GM12874 (cell line): Measurements from ENCODE around the gene PADI1.

ENCODE experiments used
- CTCF ChIP-seq: IDR thresholded peaks from 2 replicates; pipeline ENCODE4 v1.5.1; 2011; ENCODE audit warnings: low read depth, mild to moderate bottlenecking, control low read depth, low read length, moderate library complexity; ENCODE audit not compliant: insufficient read depth

Gene PADI1

GRCh38 chr1:17214876-17215544 is 10.1 kb downstream of the PADI1 start:
- no peak for TF ChIP-seq CTCF

- TF ChIP-seq CTCF: no peak
Measured at GRCh38 chr1:17215545-17215890, 10.6 kb downstream of the PADI1 start.

GRCh38 chr1:17216078-17216477 is 11.2 kb downstream of the PADI1 start:
- no peak for TF ChIP-seq CTCF

GRCh38 chr1:17217607-17218006 is 12.7 kb downstream of the PADI1 start:
- no peak for TF ChIP-seq CTCF

- TF ChIP-seq CTCF: no peak
Measured at GRCh38 chr1:17218939-17219338, 14.0 kb downstream of the PADI1 start.

- TF ChIP-seq CTCF: no peak
Measured at GRCh38 chr1:17220287-17220686, 15.4 kb downstream of the PADI1 start.

- TF ChIP-seq CTCF: no peak
Measured at GRCh38 chr1:17222557-17222956, 17.6 kb downstream of the PADI1 start.

GRCh38 chr1:17224434-17224833 is 19.5 kb downstream of the PADI1 start:
- TF ChIP-seq CTCF: no peak
